ENCODE data around the gene SLC38A4. TPM values are rescaled to one million over a fixed set of nuclear protein-coding genes. Genes with fewer than 3 reads are reported as not detected.

SLC38A4 gene
- total and polyA plus RNA-seq, 2 of the 8 experiments (the other 6 are each of a cell fraction or from before 2014, with no cell fraction given) = 6.7 to 15.4 TPM

DNA sequence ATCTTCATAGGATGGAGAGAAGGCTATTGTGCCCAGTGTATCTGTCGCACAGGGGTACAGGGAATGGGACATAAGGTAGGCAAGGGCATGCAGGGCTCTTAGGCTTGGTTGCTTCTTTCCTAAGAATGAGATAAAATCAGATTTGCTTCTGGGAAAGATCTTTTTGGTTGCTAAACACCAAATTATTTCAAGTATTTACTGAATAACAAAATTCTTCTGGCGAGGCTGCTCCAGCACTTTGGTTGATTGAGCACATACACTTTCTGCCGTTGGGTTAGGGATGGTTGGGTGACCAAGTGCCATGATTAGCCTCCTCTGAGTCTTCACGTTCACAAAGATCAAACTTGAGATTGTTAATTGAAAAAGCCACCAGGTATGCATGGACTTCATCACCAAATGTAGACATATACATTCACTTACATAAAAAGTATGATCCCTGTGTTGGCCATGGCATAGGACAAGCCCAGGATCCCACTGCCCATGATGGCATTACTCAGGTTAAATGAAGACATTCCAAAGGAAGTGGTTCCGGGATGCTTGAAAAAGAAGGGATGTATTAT, 38.2 kb downstream of the SLC38A4 start (continued):
- TF ChIP-seq, protein P1, sequence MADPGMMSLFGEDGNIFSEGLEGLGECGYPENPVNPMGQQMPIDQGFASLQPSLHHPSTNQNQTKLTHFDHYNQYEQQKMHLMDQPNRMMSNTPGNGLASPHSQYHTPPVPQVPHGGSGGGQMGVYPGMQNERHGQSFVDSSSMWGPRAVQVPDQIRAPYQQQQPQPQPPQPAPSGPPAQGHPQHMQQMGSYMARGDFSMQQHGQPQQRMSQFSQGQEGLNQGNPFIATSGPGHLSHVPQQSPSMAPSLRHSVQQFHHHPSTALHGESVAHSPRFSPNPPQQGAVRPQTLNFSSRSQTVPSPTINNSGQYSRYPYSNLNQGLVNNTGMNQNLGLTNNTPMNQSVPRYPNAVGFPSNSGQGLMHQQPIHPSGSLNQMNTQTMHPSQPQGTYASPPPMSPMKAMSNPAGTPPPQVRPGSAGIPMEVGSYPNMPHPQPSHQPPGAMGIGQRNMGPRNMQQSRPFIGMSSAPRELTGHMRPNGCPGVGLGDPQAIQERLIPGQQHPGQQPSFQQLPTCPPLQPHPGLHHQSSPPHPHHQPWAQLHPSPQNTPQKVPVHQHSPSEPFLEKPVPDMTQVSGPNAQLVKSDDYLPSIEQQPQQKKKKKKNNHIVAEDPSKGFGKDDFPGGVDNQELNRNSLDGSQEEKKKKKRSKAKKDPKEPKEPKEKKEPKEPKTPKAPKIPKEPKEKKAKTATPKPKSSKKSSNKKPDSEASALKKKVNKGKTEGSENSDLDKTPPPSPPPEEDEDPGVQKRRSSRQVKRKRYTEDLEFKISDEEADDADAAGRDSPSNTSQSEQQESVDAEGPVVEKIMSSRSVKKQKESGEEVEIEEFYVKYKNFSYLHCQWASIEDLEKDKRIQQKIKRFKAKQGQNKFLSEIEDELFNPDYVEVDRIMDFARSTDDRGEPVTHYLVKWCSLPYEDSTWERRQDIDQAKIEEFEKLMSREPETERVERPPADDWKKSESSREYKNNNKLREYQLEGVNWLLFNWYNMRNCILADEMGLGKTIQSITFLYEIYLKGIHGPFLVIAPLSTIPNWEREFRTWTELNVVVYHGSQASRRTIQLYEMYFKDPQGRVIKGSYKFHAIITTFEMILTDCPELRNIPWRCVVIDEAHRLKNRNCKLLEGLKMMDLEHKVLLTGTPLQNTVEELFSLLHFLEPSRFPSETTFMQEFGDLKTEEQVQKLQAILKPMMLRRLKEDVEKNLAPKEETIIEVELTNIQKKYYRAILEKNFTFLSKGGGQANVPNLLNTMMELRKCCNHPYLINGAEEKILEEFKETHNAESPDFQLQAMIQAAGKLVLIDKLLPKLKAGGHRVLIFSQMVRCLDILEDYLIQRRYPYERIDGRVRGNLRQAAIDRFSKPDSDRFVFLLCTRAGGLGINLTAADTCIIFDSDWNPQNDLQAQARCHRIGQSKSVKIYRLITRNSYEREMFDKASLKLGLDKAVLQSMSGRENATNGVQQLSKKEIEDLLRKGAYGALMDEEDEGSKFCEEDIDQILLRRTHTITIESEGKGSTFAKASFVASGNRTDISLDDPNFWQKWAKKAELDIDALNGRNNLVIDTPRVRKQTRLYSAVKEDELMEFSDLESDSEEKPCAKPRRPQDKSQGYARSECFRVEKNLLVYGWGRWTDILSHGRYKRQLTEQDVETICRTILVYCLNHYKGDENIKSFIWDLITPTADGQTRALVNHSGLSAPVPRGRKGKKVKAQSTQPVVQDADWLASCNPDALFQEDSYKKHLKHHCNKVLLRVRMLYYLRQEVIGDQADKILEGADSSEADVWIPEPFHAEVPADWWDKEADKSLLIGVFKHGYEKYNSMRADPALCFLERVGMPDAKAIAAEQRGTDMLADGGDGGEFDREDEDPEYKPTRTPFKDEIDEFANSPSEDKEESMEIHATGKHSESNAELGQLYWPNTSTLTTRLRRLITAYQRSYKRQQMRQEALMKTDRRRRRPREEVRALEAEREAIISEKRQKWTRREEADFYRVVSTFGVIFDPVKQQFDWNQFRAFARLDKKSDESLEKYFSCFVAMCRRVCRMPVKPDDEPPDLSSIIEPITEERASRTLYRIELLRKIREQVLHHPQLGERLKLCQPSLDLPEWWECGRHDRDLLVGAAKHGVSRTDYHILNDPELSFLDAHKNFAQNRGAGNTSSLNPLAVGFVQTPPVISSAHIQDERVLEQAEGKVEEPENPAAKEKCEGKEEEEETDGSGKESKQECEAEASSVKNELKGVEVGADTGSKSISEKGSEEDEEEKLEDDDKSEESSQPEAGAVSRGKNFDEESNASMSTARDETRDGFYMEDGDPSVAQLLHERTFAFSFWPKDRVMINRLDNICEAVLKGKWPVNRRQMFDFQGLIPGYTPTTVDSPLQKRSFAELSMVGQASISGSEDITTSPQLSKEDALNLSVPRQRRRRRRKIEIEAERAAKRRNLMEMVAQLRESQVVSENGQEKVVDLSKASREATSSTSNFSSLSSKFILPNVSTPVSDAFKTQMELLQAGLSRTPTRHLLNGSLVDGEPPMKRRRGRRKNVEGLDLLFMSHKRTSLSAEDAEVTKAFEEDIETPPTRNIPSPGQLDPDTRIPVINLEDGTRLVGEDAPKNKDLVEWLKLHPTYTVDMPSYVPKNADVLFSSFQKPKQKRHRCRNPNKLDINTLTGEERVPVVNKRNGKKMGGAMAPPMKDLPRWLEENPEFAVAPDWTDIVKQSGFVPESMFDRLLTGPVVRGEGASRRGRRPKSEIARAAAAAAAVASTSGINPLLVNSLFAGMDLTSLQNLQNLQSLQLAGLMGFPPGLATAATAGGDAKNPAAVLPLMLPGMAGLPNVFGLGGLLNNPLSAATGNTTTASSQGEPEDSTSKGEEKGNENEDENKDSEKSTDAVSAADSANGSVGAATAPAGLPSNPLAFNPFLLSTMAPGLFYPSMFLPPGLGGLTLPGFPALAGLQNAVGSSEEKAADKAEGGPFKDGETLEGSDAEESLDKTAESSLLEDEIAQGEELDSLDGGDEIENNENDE (IDR thresholded peaks at IDR 0.05; ENCODE audit: insufficient replicate concordance, low read length) = no peak
- TF ChIP-seq RNF2 (IDR thresholded peaks at IDR 0.05; ENCODE audit: borderline replicate concordance, low read depth, low read length, missing control alignments, poor library complexity, severe bottlenecking) (no peak), SP4 (IDR thresholded peaks at IDR 0.05; ENCODE audit: low read length) (no peak), POLR2A (IDR thresholded peaks at IDR 0.05; ENCODE audit: control extremely low read depth in 1 of 2, low read depth in 2 of 2, low read length in 2 of 2) (no peak), SP2 (IDR thresholded peaks at IDR 0.05; ENCODE audit: low read length) (no peak), SIN3A (conservative IDR thresholded peaks at IDR 0.05 in 1 of 2, IDR thresholded peaks at IDR 0.05 in 1 of 2; ENCODE audit: low read depth in 1 of 2, low read length in 2 of 2) (no peak), BRCA1 (IDR thresholded peaks at IDR 0.05; ENCODE audit: low read depth, low read length) (no peak), SIX5 (IDR thresholded peaks at IDR 0.05; ENCODE audit: low read depth, low read length) (no peak)
- TF ChIP-seq, protein P2, sequence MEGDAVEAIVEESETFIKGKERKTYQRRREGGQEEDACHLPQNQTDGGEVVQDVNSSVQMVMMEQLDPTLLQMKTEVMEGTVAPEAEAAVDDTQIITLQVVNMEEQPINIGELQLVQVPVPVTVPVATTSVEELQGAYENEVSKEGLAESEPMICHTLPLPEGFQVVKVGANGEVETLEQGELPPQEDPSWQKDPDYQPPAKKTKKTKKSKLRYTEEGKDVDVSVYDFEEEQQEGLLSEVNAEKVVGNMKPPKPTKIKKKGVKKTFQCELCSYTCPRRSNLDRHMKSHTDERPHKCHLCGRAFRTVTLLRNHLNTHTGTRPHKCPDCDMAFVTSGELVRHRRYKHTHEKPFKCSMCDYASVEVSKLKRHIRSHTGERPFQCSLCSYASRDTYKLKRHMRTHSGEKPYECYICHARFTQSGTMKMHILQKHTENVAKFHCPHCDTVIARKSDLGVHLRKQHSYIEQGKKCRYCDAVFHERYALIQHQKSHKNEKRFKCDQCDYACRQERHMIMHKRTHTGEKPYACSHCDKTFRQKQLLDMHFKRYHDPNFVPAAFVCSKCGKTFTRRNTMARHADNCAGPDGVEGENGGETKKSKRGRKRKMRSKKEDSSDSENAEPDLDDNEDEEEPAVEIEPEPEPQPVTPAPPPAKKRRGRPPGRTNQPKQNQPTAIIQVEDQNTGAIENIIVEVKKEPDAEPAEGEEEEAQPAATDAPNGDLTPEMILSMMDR (IDR thresholded peaks at IDR 0.05; ENCODE audit: control extremely low read depth in 1 of 3, insufficient read depth in 1 of 3, low read depth in 1 of 3, low read length in 3 of 3) = no peak
